GM12872 (cell line): ENCODE data around the gene PNKD.

ENCODE experiments used
- TF ChIP-seq, protein P1 (sequence below): IDR thresholded peaks from 3 replicates; pipeline ENCODE4 v1.5.1; 2011; ENCODE audit warnings: low read depth, mild to moderate bottlenecking, low read length, moderate library complexity; ENCODE audit not compliant: insufficient read depth

PNKD gene

DNA sequence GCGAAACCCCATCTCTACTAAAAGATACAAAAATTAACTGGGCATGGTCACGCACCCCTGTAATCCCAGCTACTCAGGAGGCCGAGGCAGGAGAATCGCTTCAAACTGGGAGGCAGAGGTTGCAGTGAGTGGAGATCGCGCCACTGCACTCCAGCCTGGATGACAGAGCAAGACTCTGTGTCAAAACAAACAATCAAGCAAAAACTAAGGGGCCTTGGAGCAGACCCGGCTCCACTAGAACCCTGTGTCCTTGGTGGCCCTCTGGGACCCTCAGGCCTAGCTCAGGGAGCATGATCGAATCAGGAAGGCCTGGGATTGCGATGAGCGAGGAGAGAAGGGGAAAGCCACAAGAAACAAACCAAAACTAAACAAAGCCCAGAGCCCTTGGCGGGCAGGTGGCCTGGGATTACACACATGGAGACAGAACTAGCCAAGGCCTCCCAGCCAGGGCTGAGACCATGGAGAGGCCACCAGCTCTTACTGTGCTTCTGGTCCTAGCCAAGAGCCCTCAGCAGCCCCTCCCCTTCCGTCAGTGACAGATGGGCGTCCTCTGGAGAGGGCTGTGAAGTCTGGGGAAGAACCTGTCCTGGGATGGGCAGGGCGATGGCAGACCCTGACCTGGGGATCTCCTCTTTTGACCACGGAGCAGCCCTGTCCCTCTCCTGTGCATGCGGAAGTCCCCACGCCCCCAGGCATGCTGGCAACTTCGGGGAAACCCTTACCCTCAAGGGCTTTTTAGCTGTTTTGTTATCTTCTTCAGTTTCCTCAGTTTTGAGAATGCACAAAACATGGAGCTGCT, 58.9 kb downstream of the PNKD start:
- TF ChIP-seq, protein P1, sequence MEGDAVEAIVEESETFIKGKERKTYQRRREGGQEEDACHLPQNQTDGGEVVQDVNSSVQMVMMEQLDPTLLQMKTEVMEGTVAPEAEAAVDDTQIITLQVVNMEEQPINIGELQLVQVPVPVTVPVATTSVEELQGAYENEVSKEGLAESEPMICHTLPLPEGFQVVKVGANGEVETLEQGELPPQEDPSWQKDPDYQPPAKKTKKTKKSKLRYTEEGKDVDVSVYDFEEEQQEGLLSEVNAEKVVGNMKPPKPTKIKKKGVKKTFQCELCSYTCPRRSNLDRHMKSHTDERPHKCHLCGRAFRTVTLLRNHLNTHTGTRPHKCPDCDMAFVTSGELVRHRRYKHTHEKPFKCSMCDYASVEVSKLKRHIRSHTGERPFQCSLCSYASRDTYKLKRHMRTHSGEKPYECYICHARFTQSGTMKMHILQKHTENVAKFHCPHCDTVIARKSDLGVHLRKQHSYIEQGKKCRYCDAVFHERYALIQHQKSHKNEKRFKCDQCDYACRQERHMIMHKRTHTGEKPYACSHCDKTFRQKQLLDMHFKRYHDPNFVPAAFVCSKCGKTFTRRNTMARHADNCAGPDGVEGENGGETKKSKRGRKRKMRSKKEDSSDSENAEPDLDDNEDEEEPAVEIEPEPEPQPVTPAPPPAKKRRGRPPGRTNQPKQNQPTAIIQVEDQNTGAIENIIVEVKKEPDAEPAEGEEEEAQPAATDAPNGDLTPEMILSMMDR: no peak

- TF ChIP-seq, protein P1: no peak
Observed at GRCh38 chr2:218329826-218330593, 59.7 kb downstream of the PNKD start.

- TF ChIP-seq, protein P1: no peak
Observed at GRCh38 chr2:218331745-218332144, 61.4 kb downstream of the PNKD start.

DNA sequence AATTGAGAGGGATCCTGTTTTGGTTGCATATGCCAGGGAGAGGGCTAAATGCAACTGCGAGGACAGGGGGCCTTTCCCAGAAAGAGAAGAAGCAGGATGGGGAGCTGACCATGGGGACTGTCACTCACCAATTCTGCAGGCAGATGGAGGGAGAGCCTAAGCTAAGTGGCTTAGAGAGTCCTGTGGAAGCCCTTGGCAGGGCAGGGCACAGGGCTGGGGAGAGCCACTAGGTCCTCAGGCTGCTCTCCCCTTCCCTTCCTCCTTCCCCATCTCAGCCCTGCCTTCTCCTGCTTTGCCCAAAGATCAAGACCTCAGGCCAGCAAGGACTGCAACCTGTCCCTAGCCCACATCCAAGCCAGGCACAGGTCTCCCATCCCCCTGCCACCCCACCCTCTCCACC, 62.0 kb downstream of the PNKD start:
- TF ChIP-seq, protein P1: no peak

DNA sequence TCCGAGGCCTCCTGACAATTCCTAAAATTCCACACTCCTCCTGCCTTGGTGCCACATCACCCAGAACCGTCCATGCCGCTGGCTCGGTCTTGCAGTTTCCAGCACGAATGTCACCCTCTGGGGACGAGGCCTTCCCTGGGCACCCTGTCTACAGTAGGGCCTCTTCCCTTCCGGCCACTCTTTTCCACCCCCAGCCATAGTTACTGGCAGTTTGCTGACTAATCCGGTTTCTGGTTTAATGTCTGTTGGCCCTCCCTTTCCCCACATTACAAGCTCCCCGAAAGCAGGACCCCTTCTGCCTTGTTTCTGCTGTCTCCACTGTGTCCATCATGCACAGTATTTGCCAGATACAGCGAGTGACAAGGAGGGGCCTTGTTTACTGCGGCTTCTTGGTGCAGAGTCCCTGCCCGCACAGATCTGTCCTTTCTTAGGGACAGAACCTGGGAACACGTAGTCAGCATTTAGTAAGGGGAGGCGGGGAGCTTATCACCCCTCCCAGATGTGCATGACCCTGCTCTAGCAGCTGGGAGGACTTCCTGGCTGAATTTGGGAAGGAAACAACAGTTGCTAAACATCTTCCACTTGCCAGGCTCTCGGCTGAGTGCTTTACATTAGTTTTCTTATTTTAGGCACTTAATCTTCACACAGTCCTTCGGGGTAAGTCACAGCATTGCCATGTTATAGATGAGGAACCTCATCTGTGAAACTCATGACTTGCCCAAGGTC, 62.8 kb downstream of the PNKD start:
- TF ChIP-seq, protein P1: no peak

- TF ChIP-seq, protein P1: no peak
Observed at GRCh38 chr2:218334531-218334930, 64.2 kb downstream of the PNKD start.

DNA sequence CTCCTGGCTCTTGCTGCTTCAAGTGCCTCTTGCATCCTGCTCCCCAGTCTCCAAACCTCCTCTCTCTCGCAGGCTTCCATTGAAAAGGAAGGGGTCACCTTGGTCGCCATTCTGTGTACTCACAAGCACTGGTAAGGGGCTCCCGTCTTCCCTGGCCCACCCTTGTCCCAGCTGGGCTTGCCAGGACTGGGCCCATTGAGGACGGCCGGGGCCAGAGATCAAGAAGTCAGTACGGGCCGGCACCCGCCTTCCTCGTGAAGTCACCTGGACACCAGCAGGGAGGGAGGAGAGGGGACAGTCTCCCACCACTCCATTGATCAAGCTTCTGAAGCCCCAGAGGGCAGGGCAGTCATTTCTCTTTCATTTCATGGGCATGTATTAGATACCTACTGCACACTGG, 70.3 kb downstream of the PNKD start:
- TF ChIP-seq, protein P1: no peak
